H4 (cell line): ENCODE data around the gene ASIC3. TPM values are rescaled to one million over a fixed set of nuclear protein-coding genes. Genes with fewer than 3 reads are reported as not detected.
A peak's percentile ranks its signal among the peaks of the same experiment; 100 is the strongest.

Experiments
- DNase-seq: peaks from one replicate; pipeline ENCODE4 v3.0.0-alpha.2; 2015; ENCODE audit warnings: low spot score
- total RNA-seq: library from RNA; depleted of rRNA; stranded (reverse); fragments of >200 nt; shearing (Covaris generic); gene quantifications from 2 replicates; pipeline ENCODE4 v1.2.3, GENCODE V29; 2014

ASIC3 gene
- total RNA-seq, 1 experiment from 2014 or later = 0.10 TPM

DNA sequence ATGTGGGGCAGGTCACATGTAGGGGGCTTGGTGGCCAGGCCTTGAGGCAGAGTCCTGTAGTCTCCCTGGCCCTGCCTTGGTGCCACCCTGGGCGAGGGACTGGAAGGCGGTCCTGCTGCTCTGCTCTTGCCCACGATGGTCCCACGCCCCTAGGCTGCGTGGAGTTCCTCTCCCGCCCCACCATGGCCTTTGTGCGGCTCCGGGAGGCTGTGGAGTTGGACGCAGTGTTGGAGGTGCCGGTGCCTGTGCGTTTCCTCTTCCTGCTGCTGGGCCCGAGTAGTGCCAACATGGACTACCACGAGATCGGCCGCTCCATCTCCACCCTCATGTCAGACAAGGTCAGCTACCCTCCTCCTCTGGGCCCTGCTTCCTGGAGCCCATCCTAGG, 22.2 kb downstream of the ASIC3 start:
- no peak for DNase-seq

DNA sequence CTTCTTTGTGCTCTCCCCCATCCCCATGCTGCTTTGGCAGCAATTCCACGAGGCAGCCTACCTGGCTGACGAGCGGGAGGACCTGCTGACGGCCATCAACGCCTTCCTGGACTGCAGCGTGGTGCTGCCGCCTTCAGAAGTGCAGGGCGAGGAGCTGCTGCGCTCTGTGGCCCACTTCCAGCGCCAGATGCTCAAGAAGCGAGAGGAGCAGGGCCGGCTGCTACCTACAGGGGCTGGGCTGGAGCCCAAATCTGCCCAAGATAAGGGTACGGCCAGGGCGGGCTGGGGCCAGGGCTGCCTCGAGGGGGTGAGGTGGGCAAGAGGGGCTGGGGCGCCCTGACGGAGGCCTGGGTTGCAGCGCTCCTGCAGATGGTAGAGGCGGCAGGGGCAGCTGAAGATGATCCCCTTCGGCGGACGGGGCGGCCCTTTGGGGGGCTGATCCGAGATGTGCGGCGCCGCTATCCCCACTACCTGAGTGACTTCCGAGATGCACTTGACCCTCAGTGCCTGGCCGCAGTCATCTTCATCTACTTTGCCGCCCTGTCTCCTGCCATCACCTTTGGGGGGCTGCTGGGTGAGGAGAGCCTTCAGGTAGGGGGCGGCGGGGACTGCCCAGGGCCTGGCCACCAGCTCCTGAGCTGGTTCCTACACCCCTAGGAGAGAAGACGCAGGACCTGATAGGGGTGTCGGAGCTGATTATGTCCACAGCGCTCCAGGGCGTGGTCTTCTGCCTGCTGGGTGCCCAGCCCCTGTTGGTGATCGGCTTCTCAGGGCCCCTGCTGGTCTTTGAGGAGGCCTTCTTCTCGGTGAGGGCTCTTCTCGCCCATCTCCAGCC, 22.9 kb downstream of the ASIC3 start:
- DNase-seq = no peak

DNA sequence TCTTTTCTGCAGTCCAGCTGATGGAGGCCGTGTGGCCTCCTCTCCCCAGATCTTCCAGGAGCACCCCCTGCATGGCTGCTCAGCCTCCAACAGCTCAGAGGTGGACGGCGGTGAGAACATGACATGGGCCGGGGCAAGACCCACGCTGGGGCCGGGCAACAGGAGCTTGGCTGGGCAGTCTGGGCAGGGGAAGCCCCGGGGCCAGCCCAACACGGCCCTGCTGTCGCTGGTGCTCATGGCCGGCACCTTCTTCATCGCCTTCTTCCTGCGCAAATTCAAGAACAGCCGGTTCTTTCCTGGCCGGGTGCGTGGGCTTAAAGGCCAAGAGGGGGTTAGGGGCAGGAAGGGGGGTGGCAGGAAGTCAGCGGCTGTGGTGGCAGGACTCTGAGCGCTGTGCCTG, 25.7 kb downstream of the ASIC3 start:
- no peak for DNase-seq

DNA sequence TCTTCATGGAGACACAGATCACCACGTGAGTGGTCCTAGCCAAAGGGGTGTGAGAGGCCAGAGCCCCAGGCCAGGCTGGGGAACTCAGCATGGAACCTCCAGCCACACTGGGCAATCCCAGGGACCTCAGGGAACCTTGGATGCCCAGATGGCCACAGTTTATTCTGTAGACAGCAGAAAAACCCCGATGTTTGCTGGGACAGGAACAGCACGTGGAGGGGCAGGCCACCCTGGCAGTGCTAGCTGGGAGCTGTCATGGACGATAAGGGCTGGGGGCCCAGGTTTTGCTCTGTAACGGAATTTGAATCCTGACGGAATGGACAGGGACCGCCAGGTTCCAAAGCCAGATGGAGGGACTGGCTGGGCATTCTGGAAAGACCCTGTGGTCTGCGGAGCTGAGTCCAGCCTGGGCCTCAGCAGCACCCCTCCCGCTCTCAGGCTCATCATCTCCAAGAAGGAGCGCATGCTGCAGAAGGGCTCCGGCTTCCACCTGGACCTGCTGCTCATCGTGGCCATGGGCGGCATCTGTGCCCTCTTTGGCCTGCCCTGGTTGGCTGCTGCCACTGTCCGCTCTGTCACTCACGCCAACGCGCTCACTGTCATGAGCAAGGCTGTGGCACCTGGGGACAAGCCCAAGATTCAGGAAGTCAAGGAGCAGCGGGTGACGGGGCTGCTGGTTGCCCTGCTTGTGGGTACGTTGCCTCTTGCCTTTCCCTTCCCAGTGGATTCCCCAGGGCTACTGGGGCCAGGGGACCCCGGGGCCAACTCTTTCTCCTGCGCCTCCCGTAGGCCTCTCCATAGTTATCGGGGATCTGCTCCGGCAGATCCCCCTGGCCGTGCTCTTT, 26.7 kb downstream of the ASIC3 start:
- DNase-seq = no peak

DNA sequence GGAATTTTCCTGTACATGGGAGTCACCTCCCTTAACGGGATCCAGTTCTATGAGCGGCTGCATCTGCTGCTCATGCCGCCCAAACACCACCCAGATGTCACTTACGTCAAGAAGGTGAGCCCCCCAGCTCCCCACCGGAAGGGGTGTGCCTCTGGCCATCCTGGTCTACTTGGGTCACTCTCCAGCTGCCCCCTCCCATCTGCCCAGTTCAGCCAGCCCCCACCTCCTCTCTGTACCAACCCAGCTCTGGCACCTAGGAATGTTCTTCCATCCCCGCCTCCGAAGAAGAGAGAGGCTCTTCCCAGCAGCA, 27.3 kb downstream of the ASIC3 start:
- DNase-seq = no peak

DNA sequence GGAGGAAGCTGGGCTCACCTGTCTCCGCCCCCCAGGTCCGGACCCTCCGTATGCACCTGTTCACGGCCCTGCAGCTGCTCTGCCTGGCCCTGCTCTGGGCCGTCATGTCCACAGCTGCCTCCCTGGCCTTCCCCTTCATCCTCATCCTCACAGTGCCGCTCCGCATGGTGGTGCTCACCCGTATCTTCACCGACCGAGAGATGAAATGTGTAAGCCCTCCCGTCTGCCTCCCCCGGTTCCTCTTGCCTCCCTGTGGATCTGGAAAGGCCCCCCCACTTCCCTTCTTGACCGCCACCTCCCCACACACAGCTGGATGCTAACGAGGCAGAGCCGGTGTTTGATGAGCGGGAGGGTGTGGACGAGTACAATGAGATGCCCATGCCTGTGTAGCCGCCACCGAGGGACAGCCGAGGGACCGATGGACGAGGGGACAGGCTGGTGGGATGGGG, 27.7 kb downstream of the ASIC3 start:
- DNase-seq = no peak

DNA sequence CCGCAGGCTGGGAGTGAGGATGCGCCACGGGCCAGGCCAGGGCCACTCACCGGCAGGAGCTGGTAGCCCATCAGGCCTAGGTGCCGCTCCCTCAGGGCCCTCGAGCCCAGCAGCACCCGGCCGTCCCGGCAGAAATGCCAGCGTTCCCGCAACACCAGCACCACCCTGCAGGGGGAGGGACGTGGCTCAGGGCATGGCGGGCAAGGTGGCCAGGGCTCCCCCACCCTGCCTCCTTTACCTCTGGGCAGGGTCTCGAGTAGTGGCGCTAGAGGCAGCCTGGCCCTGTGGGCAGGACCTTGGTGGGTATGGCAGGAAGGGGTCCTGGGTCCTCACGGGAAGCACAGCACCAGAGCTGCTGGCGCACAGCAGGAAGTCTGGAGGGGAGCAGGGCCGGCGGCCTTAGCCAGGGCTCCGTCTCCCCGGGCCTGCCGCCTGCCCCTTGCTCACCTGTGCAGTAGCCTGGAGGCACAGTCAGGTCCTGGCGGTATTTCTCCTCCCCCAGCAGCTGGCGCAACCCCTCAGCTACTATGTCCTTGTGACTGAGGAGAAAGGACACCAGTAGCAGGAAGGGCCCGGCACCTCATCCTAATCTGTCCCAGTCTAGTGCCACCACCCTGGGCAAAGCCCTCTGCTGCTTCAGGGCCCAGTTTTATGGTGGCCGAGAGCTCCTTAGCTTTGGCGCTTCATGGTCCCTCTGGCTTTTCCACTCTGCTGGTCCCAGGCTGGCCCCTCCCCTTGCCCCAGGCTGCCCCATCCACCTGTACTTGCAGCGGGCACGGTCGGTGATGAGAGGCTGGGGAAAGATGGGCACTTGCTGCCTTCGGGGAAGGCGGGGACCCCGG, 28.8 kb downstream of the ASIC3 start:
- DNase-seq = no peak

DNA sequence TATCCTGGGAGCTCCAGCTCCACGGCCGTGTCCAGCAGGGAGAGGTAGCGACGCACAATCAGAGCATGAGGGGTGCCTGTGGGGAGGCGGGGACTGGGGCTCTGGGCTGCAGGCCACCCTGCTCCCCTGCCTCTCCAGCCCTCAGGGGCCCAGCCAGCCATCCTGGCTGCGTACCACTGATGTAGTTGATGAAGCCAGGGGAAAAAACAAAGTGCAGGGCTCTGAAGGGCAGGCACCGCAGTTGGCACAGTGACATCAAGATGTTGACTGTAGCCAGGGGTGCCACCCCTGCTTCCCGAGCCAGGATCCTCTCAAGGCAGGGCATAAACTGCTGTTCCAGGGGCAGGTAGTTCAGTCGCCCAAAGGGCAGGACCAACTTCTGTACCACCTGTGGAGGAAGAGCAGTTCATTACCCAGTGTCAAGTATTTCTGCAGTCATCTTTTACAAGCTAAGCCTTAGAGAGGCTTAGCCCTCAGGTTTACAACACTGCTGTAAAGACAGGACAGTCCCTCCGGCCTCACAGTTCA, 29.4 kb downstream of the ASIC3 start:
- no peak for DNase-seq

DNA sequence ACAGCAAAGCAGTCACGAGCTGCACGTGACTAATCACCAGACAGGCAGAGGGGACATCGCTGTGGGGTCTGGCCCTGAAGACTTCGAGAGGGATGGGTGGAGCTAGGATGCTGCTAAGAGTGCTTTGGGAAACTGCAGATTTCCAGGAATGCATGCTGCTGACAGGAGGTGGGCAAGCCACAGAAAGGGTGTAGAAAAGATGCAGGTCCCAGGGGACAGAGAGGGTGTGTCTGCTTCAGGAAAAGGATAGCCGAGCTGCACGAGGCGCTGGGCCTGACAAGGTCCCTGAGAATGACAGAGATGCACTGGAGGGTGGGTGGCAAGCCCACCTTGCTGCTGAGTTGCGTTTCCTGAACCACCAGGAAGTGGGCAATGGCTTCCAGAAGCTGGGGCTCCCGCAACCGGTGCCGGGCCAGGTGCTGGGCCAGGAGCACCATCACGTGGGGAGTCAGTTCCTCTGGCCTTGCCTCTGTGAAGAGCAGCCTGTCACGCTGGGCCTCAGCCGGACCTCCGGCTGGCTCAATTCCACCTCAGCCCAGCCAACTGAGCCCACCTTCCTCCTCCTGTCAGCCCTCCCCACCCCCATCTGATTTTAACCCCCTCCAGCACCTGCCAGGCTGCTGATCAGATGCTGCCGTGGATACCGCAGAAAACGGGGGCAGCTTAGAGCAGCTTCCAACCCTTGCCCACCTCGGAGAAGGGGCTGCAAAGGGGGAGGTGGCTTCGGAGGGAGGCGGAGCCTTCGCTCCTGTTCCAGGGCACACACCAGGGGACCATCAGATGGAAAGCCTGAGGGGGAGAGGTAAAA, 30.1 kb downstream of the ASIC3 start:
- no peak for DNase-seq

DNA sequence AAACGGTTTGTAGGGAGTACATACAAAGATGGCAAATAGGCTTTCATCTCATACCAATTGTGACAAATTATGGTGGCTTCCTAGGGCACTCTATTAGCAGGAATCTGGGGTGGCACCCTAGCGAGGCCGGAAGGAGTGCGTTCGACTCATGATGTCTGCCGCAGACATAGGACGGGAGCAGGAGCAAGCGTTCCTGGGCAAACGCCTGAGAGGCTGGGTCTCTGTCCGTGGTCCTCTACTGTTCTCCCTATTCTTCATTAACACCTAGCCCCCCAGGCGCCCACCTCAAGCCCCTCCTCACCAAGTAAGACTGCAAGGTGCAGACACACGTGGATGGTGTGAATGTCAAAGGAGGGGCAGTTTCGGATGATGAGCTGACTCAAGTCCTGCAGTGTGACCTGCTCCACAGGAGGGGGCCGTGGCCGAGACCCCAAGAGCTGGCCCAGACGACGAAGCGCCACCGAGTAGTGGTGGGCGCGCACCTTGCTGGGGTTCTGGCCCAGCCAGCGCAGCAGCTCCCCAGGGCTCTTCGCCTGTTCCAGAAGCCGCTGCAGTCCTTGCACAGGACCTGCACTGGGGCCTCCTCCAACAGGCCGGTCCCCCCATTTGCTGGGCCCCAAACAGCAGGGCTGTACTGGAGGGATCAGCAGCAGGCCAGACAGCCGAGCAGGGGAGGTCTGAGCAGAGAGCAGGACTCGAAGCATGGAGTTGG, 31.0 kb downstream of the ASIC3 start:
- no peak for DNase-seq

DNA sequence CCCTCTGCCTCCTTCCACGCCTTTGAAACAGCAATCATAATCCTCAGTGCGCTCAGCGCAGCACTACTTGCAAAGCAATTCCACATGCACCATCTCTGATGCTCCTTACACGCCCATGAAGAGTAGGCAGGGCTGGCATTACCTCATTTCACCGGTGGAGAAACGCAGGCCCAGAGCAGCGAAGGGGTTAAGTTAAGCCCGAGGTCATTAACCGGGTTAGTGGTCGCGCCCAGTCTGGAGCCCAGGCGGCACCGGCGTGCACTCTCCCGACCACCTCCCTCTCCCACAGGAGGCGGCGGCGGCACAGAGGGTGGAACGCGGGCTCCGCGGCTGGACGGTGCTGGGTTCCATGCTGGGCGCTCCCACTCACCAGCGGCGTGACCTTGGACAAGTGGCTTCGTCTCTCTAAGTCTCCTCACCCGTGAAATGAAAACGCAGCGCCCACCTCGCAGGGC, 31.8 kb downstream of the ASIC3 start:
- no peak for DNase-seq

DNA sequence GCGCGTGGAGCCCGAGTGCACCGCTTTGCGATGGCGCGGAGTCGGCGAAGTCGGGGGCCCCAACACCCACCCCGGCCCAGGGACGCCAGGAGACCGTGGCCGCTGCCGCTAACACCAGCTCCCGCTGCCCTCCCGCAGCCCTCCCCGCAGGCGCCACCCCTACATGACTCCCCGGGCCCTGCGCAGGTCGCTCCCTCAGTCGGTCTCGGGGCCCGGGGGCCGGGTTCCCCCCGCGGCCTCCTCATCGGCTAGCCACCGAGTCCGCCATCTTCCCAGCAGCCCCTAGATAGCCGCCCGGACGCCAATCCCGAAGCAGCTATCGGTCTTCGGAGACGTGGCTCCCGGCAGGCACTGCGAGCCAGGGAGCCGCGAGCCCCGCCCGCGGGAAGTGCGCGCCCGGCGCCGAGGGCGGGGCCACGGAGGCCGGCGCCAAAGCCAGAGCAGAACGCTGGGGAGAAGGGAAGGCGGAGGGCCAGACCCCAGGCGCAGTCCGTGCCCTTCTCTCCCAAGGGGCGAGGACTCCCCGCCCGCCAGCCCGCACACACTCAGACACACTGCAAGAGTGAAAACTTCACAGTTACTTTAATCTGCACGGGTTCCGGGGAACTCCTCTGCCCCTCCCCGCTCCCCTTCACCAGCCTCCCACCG, 32.3 kb downstream of the ASIC3 start, which contains the start of gene FASTK:
Gene FASTK, minus strand, starts transcription at position 288 of the 648 bp plus-strand sequence. Its CDS starts 43 bp downstream, at position 245.
- DNase-seq = peak; percentile 84

DNA sequence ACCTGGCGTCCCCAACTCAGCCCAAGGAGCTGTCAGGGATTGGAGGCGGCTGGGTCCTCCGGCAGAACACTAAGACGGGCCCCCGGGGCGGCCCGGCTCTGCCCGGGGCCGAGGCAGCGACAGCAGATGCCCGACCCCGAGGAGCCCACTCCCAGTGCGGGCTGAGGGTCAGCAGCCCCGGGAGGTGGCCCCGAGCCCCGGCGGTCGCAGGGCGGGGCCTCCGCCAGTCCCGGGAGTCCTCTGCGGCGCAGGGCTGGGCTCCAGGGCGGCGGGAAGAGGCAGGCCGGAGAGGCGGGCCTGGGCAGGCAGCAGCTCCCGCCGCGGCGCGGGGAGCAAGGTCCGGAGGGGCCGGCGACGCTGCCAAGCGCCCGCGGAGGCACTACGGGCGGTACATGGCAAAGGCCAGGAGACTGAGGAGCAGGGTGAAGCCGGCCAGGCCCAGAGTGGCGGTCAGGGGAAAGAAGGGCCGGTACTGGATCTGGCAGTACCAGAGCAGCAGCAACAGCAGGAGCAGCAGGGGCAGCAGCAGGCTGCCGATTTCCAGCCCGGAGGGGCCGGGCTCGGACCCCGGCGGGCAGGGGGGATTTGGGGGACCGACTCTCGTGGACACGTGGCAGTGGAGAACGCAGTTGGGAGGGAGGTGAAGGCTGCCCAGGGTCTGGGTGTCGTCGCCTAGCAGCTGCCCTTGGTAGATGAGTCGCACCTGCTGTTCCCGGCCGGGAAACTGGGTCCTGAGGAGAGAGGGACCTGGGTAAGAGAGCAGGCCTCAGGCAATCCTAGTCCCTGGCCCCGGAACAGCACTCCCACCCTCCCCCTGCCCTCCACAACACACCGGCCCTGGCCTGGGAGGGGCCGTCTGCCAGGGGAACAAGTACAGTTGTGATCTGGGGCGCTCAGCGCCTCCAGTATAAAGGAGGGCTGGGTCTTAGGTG, 33.1 kb downstream of the ASIC3 start:
- DNase-seq = no peak

DNA sequence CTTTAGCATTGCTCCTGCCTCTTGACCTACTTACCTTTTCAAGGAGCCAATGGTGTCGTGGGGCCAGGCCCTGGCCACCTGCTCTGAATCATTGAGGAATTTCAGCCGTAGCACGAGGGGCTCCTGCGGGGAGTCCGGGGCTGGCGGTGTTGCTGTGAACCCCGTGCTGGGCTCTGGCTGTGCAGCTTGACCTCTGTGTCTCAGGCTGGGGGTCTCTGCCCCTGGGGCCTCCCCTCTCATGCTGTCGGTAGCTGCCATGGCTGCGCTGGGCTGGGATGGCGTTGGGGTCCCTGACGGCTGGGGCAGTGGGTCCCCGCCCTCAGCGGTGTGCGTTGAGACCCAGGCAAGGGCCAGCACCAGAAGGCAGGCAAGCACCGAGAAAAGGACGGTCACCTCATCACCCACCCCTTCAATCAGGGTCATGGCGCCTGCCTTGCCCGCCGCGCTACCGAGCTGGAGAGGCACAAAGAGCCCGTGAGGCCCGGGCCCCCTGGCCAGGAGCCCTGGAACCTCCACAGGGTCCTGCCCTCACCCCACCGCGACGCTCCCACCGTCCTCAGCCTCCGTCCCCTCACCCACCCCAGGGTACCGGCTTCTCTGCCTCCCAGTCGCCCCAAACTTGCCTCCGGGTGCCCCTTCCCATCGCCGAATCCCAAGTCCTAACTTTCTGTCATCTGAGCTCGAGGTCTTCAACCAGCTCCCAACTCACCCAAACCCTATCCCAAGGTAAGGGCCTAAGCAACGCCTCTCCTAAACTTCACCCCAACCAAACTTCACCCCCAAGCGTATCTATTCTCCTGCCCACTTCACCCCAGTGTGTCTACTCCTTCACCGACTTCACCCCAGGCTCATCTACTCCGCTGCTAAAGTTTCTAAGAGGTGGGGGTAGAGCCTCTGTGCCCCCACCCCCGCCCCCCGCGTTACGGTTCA, 34.1 kb downstream of the ASIC3 start:
- DNase-seq = no peak

DNA sequence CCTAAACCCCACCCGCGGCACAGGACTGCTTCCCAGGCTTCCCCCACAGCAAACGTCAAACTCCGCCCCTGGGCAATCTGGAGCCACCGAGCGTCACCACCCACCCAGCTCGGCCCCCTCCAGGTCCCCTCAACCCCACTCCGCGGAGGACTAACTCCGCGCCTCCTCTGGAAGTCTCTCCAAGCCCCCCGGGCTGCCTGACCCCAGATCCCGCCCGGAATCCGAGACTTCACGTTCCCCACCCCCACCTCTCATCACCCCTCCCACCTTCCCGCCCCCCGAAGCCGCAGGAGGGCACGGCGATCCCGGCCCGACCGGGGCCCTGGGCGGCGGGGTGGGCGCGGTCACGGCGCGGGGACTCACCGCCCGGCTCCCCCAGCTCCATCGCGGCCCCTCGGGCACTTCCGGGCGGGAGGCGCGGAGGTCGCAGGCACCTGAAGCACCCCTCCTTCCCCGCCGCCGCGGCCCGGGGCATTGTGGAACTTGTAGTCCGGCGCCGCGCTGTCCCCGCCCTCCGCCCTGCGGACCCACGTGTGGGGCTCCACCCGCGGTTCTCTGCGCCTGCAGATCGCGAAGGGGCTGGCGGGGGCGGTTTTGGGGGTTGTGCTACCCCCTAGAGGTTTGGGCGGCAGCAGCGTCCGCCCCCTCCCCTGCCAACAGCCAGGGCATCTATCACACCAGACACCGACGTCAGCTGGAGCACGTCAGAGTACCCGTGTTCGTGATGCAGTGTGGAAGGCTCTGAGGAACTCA, 34.9 kb downstream of the ASIC3 start, which contains the start of gene TMUB1:
Gene TMUB1, minus strand, starts transcription at position 423 of the 753 bp plus-strand sequence. CDS start 930 bp downstream, outside the sequence.
- peak; percentile 53 for DNase-seq

DNA sequence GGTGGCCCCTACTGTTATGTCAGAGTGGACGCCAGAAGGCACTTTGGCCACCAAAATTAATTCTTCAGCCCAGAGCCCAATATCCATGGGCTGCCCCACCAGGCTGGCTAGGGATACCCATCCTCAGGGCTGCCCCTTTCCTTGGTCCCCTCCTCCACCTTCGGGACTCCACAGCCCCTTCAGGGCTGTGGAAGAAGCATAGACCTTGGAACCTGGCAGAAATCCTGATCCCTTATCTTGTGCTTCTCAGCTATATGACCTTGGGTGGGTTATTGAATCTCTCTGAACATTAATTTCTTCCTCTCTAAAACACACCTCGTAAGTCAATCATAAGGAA, 35.5 kb downstream of the ASIC3 start:
- DNase-seq = no peak

DNA sequence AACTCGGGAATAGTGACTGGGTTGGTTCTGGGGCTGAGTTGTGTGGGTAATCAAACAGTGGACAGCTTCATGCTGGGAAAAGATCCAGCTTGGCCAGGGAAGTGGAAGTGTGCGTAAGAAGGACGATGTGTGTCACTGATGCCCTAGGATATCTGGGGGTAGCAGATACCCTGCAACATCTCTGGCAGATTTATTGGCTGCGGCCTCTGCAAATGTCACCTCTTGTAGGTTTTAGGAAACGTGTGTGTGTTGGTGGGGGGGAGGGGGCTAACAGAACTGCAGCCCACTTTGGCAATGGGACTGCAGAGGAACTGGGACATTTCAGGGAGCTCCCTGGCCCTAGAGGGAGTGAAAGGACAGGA, 37.0 kb downstream of the ASIC3 start:
- no peak for DNase-seq
